DOHH2 (cell line): Measurements from ENCODE around the gene TUFM.

Experiments
- H3F3A ChIP-seq: fragments of 200-600 bp; sonication (generic), shearing (Covaris generic); 2 replicates; pipeline ENCODE4 v1.6.0; 2016; ENCODE audit warnings: antibody characterized with exemption, mild to moderate bottlenecking; ENCODE audit not compliant: control insufficient read depth, insufficient read depth
- H3K27ac ChIP-seq: fragments of 200-600 bp; sonication (generic); 2 replicates; pipeline ENCODE4 v1.5.1; 2014; ENCODE audit warnings: low read depth, mild to moderate bottlenecking, low read length, moderate library complexity
- H3K27me3 ChIP-seq: fragments of 200-600 bp; sonication (generic); 2 replicates; pipeline ENCODE4 v1.6.1; 2014; ENCODE audit warnings: mild to moderate bottlenecking, low read length, mixed read lengths; ENCODE audit not compliant: control insufficient read depth
- H3K36me3 ChIP-seq: fragments of 200-600 bp; sonication (generic); 2 replicates; pipeline ENCODE4 v1.6.1; 2014; ENCODE audit warnings: mild to moderate bottlenecking, low read length, moderate library complexity, mixed read lengths; ENCODE audit not compliant: control insufficient read depth
- H3K4me1 ChIP-seq: fragments of 200-600 bp; sonication (generic); 2 replicates; pipeline ENCODE4 v1.6.1; 2014; ENCODE audit warnings: mild to moderate bottlenecking, low read length, mixed read lengths; ENCODE audit not compliant: control insufficient read depth
- H3K4me2 ChIP-seq: fragments of 200-600 bp; sonication (generic); 2 replicates; pipeline ENCODE4 v1.6.0; 2014; ENCODE audit warnings: mild to moderate bottlenecking, low read length, moderate library complexity
- H3K4me3 ChIP-seq: fragments of 200-600 bp; sonication (generic); 2 replicates; pipeline ENCODE4 v1.5.1; 2014; ENCODE audit warnings: mild to moderate bottlenecking, low read length, mixed read lengths
- H3K79me2 ChIP-seq: fragments of 200-600 bp; sonication (generic); 2 replicates; pipeline ENCODE4 v1.6.1; 2014; ENCODE audit warnings: mild to moderate bottlenecking, low read length, mixed read lengths; ENCODE audit not compliant: control insufficient read depth
- H3K9me2 ChIP-seq: fragments of 200-600 bp; sonication (generic); replicated peaks from 2 replicates; pipeline ENCODE4 v1.6.1; 2014; ENCODE audit warnings: mild to moderate bottlenecking, low read length, mixed read lengths; ENCODE audit not compliant: control insufficient read depth
- H3K9me3 ChIP-seq: fragments of 200-600 bp; sonication (generic); 2 replicates; pipeline ENCODE4 v1.6.1; 2014; ENCODE audit warnings: antibody characterized with exemption, low read length, mixed read lengths; ENCODE audit not compliant: control insufficient read depth, insufficient read depth
- H4K20me1 ChIP-seq: fragments of 200-600 bp; sonication (generic); 2 replicates; pipeline ENCODE4 v1.6.0; 2014; ENCODE audit warnings: low read depth, mild to moderate bottlenecking, antibody characterized with exemption, low read length, moderate library complexity; ENCODE audit not compliant: control insufficient read depth, insufficient read depth
- CTCF ChIP-seq: fragments of 200-600 bp; sonication (generic); IDR thresholded peaks from one replicate; pipeline ENCODE4 v1.5.1; 2014; ENCODE audit warnings: antibody characterized with exemption, mild to moderate bottlenecking, low read depth, low read length; ENCODE audit not compliant: poor library complexity, severe bottlenecking
- EZH2phosphoT487 ChIP-seq: fragments of 200-600 bp; sonication (generic); IDR thresholded peaks from 2 replicates; pipeline ENCODE4 v1.6.1; 2017; ENCODE audit warnings: borderline replicate concordance, mild to moderate bottlenecking, antibody characterized with exemption, low read length, moderate library complexity, mixed read lengths

The TUFM gene

GRCh38 chr16:28829747-28830146 lies 16.4 kb downstream of the TUFM start:
- H3F3A ChIP-seq: peaks cover 16% of the 10 kb centered on the region
- H3K36me3 ChIP-seq: peaks cover 100% of the 10 kb centered on the region
- peaks cover 11% of the 10 kb centered on the region for H3K4me1 ChIP-seq
- H3K4me2 ChIP-seq: no peak overlapping the region
- peaks cover 35% of the 10 kb centered on the region for H4K20me1 ChIP-seq
- H3K79me2 ChIP-seq: peaks cover 58% of the 10 kb centered on the region
- H3K9me3 ChIP-seq: no peaks in the 10 kb centered on the region
- H3K4me3 ChIP-seq: no peak overlapping the region
- no peak overlapping the region for H3K27ac ChIP-seq
- H3K27me3 ChIP-seq: no peaks in the 10 kb centered on the region
- H3K9me2 ChIP-seq: no peaks in the 10 kb centered on the region
- TF ChIP-seq EZH2phosphoT487: no peak
- no peak for TF ChIP-seq CTCF

- H3F3A ChIP-seq: peaks cover 10% of the 10 kb centered on the region; the same call in 1 of the 2 replicates
- H3K4me3 ChIP-seq: no peak overlapping the region
- no peaks in the 10 kb centered on the region for H3K9me3 ChIP-seq
- H3K79me2 ChIP-seq: peaks cover 85% of the 10 kb centered on the region
- no peaks in the 10 kb centered on the region for H3K27me3 ChIP-seq
- H3K36me3 ChIP-seq: peaks cover 79% of the 10 kb centered on the region
- no peaks in the 10 kb centered on the region for H3K9me2 ChIP-seq
- no peak overlapping the region for H3K4me2 ChIP-seq
- peaks cover 20% of the 10 kb centered on the region for H3K4me1 ChIP-seq
- TF ChIP-seq CTCF: no peak
- TF ChIP-seq EZH2phosphoT487: no peak
- H3K27ac ChIP-seq: no peak overlapping the region
- peaks cover 36% of the 10 kb centered on the region for H4K20me1 ChIP-seq
These were observed 20.0 kb downstream of the TUFM start for GRCh38 chr16:28826141-28826540.

DNA sequence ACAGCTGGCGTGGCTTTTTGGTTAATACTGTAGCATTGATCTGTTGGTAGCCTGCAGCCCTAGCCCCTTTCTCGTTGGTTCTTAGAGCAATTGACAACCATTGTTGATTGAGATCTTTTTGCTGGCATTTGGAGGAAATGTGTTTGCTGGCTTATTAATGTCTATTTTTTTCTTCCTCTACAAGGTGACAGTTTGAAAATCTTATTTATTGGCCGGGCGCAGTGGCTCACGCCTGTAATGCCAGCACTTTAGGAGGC lies 21.5 kb downstream of the TUFM start:
- peaks cover 33% of the 10 kb centered on the region for H4K20me1 ChIP-seq
- peaks cover 10% of the 10 kb centered on the region; the same call in 1 of the 2 replicates for H3F3A ChIP-seq
- peaks cover 73% of the 10 kb centered on the region for H3K36me3 ChIP-seq
- peak overlapping the region; percentile 95 for H3K27ac ChIP-seq
- H3K9me3 ChIP-seq: no peaks in the 10 kb centered on the region
- peak overlapping the region; percentile 89 for H3K4me3 ChIP-seq
- no peaks in the 10 kb centered on the region for H3K9me2 ChIP-seq
- H3K27me3 ChIP-seq: no peaks in the 10 kb centered on the region
- TF ChIP-seq CTCF: no peak
- TF ChIP-seq EZH2phosphoT487: no peak
- peak overlapping the region; percentile 89 for H3K4me2 ChIP-seq
- H3K79me2 ChIP-seq: peaks cover 79% of the 10 kb centered on the region
- H3K4me1 ChIP-seq: peaks cover 20% of the 10 kb centered on the region
